B cell (primary cell): Measurements from ENCODE around the gene NDUFA1.

Source experiments
- EZH2 ChIP-seq: IDR thresholded peaks from 2 replicates; pipeline ENCODE4 v1.6.1; 2012; ENCODE audit warnings: borderline replicate concordance, low read depth, mild to moderate bottlenecking, moderate library complexity, low read length; ENCODE audit not compliant: insufficient read depth, poor library complexity, severe bottlenecking
- TF ChIP-seq, protein P1 (sequence below): fragments of 200-600 bp; IDR thresholded peaks from one replicate; pipeline ENCODE4 v1.8.0; 2022; ENCODE audit warnings: antibody characterized with exemption, mild to moderate bottlenecking

- TF ChIP-seq, protein P1, sequence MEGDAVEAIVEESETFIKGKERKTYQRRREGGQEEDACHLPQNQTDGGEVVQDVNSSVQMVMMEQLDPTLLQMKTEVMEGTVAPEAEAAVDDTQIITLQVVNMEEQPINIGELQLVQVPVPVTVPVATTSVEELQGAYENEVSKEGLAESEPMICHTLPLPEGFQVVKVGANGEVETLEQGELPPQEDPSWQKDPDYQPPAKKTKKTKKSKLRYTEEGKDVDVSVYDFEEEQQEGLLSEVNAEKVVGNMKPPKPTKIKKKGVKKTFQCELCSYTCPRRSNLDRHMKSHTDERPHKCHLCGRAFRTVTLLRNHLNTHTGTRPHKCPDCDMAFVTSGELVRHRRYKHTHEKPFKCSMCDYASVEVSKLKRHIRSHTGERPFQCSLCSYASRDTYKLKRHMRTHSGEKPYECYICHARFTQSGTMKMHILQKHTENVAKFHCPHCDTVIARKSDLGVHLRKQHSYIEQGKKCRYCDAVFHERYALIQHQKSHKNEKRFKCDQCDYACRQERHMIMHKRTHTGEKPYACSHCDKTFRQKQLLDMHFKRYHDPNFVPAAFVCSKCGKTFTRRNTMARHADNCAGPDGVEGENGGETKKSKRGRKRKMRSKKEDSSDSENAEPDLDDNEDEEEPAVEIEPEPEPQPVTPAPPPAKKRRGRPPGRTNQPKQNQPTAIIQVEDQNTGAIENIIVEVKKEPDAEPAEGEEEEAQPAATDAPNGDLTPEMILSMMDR: no peak
- no peak for TF ChIP-seq EZH2
These were observed 29.3 kb downstream of the NDUFA1 start for GRCh38 chrX:119900976-119901375.
